ENCODE measurements around the gene TMED10.
"Not testable (repeated sequence)": the region's sequence is repeated elsewhere in the genome, so short reads cannot be mapped to it uniquely, and the experiment has no call there.

The TMED10 gene

DNA sequence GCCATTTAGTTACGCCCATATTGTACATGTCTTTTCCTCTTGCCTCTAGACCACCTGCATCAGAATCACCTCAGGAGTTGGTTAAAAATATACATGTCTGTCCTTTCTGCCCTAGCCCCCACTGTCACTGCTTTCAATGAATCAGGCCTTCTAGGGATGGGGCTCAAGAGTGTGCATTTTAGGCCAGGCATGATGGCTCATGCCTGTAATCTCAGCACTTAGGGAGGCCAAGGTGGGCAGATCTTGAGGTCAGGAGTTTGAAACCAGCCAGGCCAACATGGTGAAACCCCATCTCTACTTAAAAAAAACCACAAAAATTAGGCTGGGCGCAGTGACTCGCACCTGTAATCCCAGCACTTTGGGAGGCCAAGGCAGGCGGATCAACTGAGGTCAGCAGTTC lies 13.6 kb upstream of the TMED10 start:
- DNase-seq: no peak

DNA sequence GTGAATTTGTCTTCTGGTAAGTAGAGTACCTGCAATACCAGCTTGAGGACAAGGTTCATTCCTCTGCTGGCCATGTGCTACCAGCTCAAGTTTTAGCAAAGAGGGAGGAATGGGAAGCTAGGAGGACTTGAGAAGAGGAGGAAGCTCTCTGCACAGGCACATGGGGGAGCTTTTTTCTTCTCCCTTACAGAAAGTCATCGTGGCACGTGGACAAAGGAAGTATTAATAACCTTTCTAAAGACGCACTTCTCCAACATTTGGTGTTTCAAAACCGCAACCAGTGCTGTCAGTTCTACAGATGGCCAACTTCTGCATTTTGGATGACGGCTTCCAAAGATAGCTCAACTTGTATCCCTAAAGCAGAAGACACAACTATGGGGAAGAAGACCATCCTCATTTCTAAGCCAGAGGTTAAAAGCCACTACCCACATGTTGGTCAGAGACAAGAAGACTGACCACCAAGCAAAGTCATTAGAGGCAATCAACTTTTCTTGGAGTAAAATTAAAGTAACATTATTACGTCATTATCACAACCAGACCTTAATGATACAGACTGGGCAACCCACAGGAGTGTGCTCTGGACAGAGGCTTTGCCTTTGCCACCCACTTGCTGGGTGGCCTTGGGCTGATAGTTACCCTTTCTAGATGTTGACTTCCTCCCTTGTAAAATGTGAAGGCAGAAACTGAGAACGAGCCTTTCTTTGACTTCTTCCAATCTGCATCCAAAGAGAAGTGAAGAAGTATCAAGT lies 12.3 kb upstream of the TMED10 start:
- no peak for DNase-seq

DNA sequence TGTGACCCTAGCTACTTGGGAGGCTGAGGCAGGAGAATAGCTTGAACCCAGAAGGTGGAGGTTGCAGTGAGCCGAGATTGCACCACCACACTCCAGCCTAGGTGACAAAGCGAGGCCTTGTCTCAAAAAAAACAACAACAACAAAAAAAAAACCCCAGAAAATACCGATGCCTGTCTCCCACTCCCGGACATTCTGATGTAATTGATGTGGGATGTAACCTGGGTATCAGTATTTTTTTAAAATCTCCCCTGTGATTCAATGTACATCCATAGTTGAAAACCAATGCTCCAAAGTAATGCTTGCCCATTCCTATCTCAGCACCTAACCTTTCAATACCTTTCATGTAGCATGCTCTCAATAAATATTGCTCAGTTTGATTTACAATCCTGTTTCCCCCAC lies 11.7 kb upstream of the TMED10 start:
- DNase-seq: no peak

GRCh38 chr14:75186953-75187352 lies 10.5 kb upstream of the TMED10 start:
- DNase-seq: no peak

DNA sequence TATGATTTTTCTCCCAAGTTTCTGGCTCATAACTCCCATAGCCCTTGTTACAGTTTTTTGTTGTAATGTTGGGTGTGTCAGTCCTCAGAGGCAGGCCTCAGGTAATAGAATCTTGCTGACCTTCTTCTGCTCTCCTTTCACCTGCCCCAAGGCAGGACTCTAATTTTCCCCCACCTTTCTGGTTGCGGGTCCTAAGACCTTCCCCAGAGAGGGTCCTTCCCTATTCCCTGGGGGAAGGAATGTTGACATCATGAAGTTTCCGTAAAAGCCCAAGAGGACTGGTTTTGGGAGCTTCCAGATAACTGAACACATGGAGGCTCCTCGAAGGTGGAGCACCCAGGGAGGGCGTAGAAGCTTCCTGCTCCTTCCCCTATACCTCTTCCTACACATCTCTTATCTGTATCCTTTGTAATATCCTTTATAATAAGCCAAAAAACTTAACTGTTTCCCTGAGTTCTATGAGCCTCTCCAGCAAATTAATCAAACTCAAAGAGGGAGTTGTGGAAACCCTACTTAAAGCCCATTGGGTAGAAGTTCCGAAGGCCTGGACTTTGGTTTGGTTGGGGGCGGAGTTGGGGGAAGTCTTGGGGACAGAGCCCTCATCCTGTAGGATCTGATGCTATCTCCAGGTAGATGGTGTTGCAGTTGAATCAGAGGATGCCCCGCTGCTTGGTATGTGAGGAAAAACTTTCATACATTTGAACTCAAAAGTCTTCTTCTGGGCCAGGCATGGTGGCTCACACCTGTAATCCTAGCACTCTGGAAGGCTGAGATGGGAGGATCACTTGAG lies 9.0 kb upstream of the TMED10 start:
- no peak for DNase-seq

DNA sequence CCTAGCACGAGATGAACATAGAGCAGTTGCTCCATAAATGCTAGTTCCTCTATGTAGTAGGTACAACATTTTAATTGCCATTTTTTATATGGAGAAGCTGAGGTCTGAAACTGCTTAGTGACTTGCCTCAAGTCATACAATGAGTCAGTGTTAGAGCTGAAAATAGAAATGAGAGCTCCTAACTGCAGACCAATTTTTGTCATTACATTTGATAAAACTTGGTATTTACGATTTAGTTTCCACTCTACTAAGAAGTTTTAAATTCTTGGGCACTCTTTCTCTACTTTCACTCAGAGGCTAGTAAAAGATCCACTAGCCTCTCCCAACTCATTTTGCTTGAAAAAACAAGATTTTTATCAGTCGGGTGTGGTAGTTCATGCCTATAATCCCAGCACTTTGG lies 8.1 kb upstream of the TMED10 start:
- DNase-seq: peak; percentile 70

GRCh38 chr14:75184039-75184438 lies 7.6 kb upstream of the TMED10 start:
- DNase-seq: no peak

DNA sequence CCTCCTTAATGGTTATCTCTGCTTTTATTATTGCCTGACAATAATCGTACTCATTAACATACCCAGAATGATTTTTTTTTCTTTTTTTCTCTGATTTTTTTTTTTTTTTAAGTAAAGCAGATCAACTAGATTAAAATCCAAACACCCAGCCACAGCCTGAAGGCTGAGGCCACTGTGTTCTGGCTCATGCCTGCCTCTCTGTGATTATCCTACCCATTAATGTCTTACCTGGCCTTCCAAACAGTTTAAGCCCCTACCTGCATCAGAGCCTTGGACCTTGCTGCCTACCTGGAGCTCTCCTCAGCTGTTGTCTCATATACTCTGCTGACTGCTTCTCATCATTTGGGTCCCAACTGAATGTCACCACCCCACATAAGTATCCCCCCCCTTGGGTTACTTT lies 6.8 kb upstream of the TMED10 start:
- DNase-seq: no peak

- peak; percentile 83 for DNase-seq
Observed at GRCh38 chr14:75182821-75183220, 6.4 kb upstream of the TMED10 start.

DNA sequence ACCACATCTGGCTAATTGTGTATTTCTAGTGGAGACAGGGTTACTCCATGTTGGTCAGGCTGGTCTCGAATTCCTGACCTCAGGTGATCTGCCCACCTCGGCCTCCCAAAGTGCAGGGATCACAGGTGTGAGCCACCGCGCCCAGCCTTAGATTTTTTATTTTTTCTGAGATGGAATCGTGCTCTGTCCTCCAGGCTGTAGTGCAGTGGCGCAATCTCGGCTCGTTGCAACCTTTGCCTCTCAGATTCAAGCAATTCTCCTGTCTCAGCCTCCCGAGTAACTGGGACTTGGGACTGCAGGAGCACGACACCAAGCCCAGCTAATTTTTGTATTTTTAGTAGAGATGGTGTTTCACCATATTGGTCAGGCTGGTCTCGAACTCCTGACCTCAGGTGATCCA lies 5.8 kb upstream of the TMED10 start:
- DNase-seq: not testable (repeated sequence)

DNA sequence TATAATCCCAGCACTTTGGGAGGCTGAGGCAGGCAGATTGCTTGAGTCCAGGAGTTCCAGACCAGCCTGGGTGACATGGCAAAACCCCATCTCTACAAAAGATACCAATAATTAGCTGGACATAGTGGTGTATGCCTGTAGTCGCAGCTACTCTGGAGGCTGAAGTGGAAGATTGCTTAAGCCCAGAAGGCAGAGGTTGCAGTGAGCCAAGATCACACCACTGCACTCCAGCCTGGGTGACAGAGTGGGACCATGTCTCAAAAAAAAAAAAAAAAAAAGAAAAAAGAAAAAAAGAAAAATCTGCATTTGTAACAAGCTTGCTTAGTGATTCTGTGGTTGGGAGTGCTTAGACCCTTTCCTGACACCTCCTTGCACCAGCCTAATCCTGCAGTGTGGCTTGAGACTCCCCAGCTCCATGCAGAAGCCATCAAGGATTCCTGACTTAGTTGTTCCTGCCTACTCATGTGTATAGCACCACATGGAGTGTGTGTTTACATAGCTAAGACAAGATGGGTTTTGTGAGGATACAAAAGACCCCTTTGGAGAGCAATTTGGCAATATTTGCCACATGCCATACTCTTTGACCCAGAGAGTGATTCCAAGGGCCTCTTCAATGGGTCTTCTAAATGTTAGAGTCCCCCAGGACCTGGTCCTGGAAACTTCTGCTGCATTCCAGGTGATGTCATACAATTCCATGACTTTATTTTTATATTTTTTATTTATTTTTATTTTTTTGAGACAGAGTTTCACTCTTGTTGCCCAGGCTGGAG lies 5.1 kb upstream of the TMED10 start:
- no peak for DNase-seq

DNA sequence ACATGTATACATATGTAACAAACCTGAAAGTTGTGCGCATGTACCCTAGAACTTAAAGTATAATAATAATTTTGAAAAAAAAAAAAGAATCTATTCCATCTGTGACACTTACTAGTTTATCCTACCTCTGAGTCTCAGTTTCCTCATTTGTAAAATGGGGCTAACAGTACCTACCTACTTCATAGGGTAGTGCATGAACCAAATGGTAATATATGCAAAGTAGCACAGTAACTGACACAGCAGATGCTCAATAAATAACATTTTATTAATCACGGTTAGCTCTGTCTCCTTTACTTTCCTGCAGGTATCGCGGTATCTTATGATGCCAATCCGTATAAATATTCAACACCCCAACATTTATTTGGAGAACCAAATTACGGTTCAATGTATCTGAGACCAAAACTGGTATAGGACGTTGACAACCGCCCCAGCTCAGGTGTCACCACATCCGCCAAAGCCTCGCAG lies 703 bp downstream of the TMED10 start:
- no peak for DNase-seq

DNA sequence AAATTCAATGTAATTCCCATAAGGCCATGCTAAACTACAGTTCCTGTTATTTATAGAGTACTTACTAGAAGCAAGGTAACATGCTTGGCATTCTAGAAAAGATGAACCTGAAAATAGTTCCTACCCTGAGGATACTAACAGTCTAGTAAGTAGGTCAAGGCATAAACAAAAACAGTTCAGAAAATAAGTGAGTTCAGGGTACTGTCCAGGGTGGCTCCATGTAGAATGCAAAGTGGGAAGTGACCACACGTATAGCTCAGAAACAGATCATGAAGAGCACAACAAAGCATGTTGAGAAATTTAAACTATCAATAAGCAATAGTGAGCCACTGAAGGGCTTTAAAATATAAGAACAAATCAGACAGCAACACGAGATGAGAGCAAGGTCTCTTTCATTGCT lies 2.3 kb downstream of the TMED10 start:
- DNase-seq: no peak

GRCh38 chr14:75170772-75171171 lies 5.6 kb downstream of the TMED10 start:
- peak; percentile 33 for DNase-seq

GRCh38 chr14:75168586-75169335 lies 7.7 kb downstream of the TMED10 start:
- DNase-seq: no peak

- no peak for DNase-seq
Observed at GRCh38 chr14:75167325-75167724, 9.1 kb downstream of the TMED10 start.

DNA sequence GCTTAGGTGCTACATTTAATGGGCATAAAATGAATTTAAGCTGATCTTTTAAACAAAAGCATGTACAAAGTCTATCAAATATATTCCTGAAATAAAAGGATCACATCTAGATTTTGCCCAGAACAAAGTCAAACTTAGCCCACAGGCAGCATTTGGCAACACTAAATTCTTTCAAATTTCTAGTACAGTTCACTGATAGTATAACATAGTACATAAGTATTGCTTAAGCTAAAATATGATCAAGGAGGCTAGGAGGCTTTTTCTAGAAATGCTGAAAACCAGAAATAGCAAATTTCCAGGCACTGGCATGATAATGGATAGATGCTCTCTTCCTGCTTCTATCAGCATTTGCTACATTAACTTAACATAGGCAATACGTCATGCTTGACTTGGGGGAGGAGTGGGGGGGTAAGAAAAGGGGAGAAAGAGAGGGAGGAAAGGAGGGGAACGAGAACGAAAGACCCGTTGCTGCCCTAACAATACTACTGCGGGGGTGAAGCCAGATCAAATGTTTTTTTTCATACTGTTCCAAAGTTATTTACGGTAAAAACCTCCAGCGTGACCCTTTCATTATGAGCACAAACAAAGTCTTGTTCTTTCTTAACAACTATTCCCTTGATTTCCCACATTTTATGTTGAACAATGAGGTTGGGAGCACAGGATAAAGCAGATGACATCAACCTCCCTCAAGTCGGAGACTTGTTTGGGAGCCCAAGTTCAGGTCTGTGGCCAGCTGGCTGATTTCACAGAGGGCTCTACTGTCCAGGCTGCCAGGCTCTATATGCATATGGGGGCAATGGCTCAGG lies 10.6 kb downstream of the TMED10 start:
- no peak for DNase-seq

DNA sequence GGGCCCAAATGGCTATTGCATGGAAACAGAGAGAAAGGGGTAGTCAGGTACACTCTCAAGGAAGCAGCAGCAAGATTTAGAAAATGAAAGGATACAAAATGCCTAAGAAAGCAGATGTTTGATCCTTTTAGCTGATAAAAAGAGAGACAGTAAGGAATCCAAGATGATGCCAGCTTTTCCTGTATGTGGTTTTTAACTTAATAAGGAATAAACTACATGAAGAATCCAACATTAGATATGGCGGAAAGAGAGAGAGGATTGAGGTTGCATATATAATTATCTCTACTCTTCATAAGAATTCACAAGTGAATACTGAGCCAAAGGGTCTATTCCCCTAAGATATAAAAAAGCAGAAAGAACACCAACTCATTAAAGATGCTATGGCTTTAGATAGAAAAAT lies 11.6 kb downstream of the TMED10 start:
- DNase-seq: no peak

- no peak for DNase-seq
Observed at GRCh38 chr14:75163677-75164076, 12.7 kb downstream of the TMED10 start.

DNA sequence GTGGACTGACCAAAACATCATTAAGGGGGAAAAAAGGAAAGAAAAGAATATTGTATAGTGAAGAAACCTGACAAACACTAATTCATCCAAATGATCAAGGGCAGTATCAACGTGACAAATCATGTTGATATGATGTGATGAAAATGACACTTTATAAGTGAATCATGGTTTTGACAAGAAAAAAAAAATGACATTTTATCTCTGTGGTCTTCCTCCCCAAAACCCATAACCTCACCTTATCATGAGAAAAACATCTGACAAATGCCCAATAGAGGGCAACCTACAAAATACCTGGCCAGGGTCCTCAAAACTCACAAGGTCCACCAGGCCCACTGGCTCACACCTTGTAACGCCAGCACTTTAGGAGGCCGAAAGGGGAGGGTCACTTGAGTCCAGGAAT lies 13.8 kb downstream of the TMED10 start:
- DNase-seq: no peak

- DNase-seq: no peak
Observed at GRCh38 chr14:75158843-75159614, 17.4 kb downstream of the TMED10 start.

Measured in fibroblast of skin of right quadriceps (primary cell).